Fibroblast of skin of right biceps (primary cell): ENCODE data around the gene GPR84.

Experiments used
- DNase-seq: peaks from one replicate; pipeline ENCODE4 v3.0.0-alpha.2; 2013

Gene GPR84

GRCh38 chr12:54373649-54374561, 9.6 kb upstream of the GPR84 start:
- no peak for DNase-seq

- no peak for DNase-seq
Observed at GRCh38 chr12:54372113-54372806, 8.0 kb upstream of the GPR84 start.

- no peak for DNase-seq
Observed at GRCh38 chr12:54371328-54372112, 7.2 kb upstream of the GPR84 start.

GRCh38 chr12:54370171-54370730, 6.0 kb upstream of the GPR84 start:
- peak; percentile 81 for DNase-seq

- DNase-seq: no peak
Observed at GRCh38 chr12:54369597-54370131, 5.4 kb upstream of the GPR84 start.

GRCh38 chr12:54368709-54369596, 4.7 kb upstream of the GPR84 start:
- peak; percentile 85 for DNase-seq

- DNase-seq: no peak
Observed at GRCh38 chr12:54368025-54368708, 3.9 kb upstream of the GPR84 start.

- DNase-seq: no peak
Observed at GRCh38 chr12:54363618-54364017, 668 bp downstream of the GPR84 start.

- DNase-seq: no peak
Observed at GRCh38 chr12:54363047-54363446, 1.2 kb downstream of the GPR84 start.

- peak; percentile 81 for DNase-seq
Observed at GRCh38 chr12:54360717-54361456, 3.4 kb downstream of the GPR84 start.

- DNase-seq: no peak
Observed at GRCh38 chr12:54359762-54360351, 4.4 kb downstream of the GPR84 start.

- peak; percentile 100 for DNase-seq
Observed at GRCh38 chr12:54358945-54359761, 5.1 kb downstream of the GPR84 start.

- DNase-seq: peak; percentile 50
Observed at GRCh38 chr12:54358191-54358944, 5.9 kb downstream of the GPR84 start.

- DNase-seq: no peak
Observed at GRCh38 chr12:54357506-54358190, 6.6 kb downstream of the GPR84 start.

- peak; percentile 36 for DNase-seq
Observed at GRCh38 chr12:54356951-54357356, 7.3 kb downstream of the GPR84 start.

GRCh38 chr12:54356228-54356627, 8.1 kb downstream of the GPR84 start:
- no peak for DNase-seq

GRCh38 chr12:54355104-54355815, 9.0 kb downstream of the GPR84 start:
- no peak for DNase-seq
